OCI-M2 (cell line): Measurements from ENCODE around the gene GLCE.
"Not testable (repeated sequence)": the region's sequence is repeated elsewhere in the genome, so short reads cannot be mapped to it uniquely, and the experiment has no call there.

Source experiments
- DNase-seq: peaks from one replicate; lab custom pipeline; 2025; ENCODE audit not compliant: unreplicated experiment; lab: John Stamatoyannopoulos, UW

Gene GLCE

DNA sequence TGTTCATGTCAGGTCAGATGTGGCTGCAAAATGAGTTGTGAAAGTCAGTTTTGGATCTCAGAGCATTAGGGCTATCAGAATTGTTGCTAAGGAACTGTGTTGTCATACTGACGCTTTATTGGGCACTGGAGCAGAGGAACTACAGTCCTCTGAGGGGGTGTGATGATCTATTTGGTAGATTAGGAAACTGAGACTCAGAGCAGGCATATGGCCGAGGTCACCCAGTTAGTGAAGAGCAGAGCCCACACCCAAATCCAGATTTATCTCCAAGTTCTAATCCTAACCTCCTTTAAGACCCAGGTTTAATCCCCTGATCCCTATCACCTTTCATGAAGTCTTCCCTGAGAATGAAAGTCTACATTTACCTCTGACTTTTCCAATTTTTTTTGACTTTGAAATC is 25.6 kb upstream of the GLCE start:
- no peak for DNase-seq

DNA sequence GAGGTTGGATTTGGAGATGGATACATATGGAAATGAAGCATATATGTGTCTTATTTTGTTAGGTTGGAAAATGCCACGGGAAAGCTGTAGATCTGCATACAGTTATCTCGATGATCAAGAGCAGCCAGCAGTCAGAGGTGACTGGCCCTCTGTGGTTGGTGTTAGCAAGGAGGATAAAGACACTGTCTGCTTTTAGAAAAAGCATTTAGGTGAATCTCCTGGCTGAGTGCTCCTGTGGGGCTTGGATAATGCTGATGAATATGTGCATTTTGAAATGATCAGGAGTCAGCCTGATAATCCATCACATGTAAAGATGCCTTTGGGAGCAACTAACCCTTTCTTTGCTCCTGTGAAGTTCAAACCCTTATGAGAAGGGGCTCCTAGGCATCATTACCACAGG is 24.9 kb upstream of the GLCE start:
- no peak for DNase-seq

DNA sequence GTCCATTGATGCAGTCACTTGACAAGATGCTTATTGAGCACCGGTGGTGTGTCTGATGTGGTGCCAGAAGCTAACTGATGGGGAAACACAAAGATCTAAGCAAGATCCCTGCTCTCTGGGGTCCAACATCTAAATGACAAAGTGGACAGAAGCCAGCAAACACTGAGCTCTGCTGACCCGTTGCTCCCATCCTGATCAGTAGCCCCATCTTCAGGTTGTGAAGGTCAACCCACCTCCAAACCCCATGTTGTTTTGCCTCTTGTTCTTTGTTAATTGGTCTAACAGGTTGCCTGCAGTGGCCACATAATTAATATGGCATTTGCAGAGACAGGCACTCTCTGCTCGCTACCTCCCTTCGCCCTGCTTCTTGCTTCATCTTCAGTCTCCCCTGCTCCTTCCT is 21.5 kb upstream of the GLCE start:
- DNase-seq = no peak

- DNase-seq = no peak
Measured at GRCh38 chr15:69140306-69140705, 20.1 kb upstream of the GLCE start.

DNA sequence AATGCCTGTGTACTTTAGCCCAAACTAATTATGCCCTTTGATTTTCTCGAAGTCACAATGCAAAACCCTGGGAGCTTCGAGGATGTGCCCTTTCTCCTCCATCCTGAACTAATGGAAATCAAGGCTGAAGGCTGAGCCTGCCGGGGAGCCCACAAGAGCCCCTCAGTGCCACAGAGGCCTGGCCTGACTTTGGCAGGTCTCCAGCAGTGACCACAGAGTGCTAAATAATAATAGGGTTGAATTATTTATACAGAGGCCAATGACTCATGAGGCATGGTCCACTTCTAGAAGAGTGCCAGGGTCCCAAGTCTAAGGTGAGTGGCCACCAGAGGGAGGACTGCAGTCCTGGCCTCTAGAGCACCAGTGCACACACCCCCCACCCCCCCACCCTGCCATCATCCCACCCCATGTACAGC is 19.1 kb upstream of the GLCE start:
- DNase-seq = no peak

DNA sequence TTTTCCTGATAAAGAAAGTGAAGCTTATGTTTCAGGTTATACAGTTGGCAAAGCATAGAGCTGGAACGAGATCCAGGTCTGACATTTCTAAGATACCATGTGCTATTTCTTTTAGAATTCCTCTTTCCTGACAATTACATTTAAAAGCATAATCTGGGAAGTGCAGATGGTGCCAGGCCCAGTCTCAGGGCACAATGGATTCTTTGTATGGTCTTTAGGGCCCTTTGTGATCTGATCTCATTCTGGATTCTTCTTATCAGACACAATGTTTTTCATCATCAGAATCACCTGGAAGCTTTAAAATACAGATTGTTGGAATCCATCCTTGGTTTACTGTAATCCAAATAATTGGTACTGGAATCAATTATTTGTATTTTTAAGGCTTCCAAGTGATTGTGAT is 18.6 kb upstream of the GLCE start:
- DNase-seq = no peak

DNA sequence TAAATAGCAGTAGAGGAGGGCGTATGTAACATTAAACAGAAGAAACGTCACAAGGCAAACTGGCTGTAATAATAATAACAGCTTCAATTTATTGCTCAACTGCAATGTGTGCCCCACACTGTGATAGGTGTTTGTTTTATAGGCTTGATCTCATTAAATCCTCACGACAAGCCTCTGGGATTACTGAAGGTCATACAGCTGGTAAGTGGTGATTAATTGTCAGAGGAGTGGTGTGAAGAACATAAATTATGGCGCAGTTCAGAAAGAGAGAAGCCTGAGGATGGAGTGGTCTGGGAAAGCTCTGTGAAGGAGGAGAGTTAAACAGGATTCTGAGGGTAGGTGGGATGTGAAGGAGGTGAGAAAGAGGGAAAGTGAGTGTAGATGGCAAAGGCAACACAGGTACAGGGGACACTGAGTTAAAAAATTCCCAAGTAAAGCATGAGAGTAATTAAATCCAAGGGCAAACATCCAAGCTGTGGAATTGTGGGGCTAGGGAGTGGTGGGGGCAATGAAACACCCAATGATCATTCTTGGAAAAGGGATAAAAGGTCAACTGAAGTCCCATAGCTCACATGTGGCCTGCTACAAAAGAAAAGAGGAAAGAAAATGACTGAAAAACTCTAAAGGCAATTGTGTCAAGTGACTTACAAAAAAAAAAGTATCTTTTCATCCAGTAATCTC is 16.5 kb upstream of the GLCE start:
- no peak for DNase-seq

GRCh38 chr15:69144530-69144929 is 15.9 kb upstream of the GLCE start:
- DNase-seq = no peak

DNA sequence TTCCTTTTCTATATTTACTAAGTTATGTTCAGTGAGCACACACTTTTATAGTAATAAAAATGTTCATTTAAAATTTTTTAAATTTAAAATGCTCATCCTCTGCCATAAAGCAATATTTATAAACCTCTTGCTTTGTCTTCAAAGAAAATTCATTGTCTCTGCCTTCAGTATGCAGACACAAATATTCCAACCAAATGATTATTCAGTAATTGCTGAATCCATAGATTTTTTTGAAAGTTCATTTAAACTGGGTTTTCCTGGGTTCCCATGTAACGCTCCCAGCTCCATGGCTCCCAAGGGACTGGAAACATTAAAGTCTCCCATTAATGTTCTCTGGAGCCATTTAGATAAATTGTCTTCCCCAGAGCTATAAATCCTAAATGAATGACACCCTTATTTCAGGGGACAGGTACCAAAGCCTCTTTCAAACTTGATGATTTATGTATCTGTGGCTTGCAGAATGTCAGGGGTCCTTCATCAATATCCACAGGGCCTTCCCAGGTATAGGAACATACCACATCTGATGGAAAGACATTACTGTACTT is 15.2 kb upstream of the GLCE start:
- no peak for DNase-seq

DNA sequence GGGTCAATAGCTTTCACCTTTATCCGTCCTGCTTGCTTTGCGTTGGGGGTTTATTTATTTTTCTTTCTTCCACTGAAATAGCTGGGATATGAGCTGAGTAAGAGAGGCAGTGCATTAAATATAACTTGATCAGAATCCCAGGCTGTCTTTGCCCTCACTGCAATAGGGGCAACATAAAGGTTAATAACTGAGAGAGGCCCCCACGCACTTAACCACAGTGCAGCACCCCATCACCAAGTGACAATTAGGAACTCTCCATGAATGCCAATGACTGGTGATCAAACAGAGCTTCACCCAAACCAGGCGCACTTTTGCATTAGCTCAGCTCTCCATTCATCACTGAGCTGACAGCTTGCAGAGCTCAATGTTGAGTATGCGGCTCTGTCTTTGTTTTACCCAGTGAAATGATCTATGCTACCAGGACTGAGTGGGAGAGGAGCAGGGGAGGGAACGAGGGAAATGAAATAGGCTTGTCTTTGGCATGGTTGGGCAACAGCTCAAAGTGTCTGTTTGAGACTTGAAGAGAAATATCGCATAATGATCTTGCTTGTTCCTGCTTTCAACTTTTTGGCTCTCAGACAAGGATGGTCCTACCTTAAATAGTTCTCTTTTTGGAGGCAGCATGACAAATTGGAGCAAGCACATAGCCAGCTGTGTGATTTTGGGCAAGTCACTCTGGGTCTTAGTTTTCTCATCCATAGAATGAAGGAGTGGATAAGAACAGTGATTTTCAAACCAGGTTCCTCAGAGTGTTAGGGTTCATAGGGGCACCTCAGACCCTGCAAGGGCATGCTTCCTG is 14.5 kb upstream of the GLCE start:
- DNase-seq = no peak

DNA sequence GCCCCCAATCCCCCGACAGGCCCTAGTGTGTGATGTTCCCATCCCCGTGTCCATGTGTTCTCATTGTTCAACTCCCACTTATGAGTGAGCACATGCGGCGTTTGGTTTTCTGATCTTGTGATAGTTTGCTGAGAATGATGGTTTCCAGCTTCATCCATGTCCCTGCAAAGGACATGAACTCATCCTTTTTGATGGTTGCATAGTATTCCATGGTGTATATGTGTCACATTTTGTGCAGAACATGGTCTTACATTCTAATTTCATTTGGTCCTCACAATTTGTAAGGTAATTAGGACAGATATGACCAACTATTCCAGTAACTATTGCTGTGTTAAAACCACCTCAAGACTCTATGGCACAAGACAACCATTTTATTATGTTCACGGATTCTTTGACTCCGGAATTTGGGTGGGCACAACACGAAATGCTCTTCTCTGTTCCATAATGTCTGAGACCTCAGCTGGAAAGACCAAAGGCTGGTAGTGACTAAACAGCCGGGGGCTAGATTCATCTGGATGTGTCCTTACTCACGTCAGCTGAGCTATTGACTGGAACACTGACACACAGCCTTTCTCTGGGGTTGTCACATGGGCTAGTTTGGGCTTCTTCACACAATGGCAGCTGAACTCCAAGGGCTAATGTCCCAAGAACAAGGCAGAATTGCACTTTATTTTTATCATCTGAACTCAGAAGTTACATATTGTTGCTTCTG is 13.6 kb upstream of the GLCE start:
- no peak for DNase-seq

DNA sequence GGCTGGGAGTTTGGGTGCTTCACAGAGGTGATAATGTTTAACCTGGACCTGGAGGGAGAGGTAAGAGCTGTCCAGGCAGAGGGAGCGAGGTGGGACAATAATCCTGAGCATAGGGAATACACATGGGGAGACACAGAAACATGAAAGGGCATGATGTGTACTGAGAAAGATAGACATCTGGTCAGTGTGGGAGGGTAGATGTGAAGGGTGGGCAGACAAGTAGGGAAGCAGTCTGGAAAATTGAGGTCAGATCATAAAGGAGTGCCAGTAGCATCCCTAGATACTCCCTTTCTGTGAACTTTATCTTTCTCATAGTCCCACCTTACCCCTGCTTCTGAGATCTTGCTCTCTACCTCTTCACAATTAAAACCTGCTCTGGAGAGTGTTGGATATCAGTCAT is 12.0 kb upstream of the GLCE start:
- DNase-seq = no peak

- no peak for DNase-seq
Measured at GRCh38 chr15:69149163-69149562, 11.3 kb upstream of the GLCE start.

DNA sequence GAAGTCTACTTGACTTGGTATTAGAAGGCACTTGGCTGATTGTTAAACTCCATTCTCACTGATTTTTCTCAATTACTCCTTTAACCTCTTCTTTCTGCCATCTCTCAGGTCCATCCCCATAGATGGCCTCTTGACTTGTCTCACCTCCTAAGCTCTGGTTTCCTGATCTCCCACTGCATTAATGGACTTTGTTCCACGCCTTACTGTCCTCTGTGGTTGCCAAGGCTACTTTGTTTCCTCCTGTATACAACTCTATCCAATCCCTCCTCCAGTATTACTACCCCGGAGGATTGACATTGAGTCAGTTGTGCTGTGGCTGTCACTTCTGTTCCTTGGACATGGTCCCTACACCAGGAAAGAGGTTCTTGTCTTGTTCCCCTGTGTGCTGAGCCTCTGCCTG is 10.6 kb upstream of the GLCE start:
- no peak for DNase-seq

DNA sequence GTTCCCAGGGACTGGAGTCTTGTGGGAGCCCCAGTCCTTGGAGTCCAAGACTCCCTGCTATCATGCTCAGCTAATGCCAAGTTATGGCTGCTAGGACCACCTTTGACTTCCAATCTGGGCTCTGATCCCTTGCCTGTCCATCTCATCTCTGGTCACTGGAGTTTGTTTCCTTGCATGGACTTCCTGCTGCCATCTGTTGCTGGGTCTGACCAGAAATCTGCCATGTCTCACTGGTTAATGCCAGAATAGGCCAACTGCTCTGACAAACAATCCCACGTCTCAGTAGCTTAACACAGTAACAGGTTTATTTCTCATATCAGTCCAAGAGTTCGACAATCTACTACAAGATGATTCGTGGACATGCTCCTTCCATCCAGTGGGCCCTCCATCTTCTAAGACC is 10.1 kb upstream of the GLCE start:
- no peak for DNase-seq

DNA sequence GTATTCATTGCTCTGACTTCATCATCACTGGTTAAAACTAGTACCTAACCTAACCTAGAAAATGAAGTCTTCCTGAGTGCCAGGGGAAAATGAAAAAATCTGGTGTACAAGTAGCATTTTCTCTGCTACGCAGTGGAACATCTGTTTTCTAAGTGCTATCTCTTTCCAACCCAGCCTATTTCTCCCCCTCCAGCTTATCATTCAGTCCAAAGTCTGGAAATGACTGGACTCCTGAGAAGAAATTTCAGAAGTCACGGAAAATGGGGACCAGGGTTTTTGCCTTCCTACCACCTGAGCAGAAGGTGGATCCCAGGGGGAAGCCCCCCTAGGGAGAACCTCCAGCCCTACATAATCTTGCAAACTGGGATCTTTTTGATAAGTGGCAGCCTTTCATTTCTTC is 9.6 kb upstream of the GLCE start:
- no peak for DNase-seq

DNA sequence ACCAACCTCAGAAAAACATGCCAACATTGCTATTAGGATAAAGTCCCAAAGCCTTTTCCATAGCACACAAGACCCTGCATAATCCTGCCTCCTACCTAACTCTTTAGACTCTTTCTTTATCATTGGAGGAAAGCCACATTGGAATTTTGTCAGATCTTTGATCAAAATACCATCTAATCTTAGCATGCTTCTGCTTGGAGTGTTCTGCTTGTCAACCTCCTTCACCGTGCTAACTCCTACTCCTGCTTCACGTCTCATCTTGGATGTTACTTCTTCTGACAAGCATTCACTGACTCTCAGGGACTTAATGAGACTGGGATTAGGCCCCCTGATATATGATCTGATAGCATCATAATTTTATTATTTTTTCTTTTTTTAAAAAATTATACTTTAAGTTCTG is 7.4 kb upstream of the GLCE start:
- DNase-seq = no peak

DNA sequence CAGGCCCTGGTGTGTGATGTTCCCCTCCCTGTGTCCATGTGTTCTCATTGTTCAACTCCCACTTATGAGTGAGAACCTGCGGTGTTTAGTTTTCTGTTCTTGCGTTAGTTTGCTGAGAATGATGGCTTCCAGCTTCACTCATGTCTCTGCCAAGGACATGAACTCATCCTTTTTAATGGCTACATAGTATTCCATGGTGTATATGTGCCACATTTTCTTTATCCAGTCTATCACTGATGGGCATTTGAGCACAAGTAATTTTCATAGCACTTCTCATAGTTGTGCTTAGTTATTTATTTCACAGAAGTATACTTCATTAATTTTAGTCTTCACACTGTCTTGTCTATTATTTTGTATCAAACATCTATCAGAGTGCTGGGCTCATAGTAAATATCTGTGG is 6.8 kb upstream of the GLCE start:
- not testable (repeated sequence) for DNase-seq

DNA sequence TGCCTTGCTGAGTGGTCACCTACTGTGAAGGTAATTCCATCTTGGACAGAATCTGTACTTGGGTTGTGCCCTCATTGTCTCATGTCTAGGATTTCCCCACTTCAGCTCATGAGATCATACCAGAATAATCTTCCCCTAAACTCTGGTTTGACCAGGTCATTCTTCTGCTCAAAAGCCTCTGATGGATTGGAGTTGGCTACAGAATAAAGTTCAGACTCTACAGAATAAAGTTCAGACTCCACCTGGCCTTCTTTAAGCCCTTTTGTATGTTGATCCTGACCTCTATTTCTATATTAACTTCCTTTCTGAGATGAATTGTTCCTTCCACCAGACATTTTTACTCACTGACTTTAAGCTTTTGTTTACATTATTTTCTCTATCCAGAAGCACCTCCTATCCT is 6.4 kb upstream of the GLCE start:
- no peak for DNase-seq

- no peak for DNase-seq
Measured at GRCh38 chr15:69154684-69155083, 5.8 kb upstream of the GLCE start.

- DNase-seq = no peak
Measured at GRCh38 chr15:69156736-69157381, 3.6 kb upstream of the GLCE start.
